ENCODE measurements around the gene CPNE2.
"Not testable (repeated sequence)": the region's sequence is repeated elsewhere in the genome, so short reads cannot be mapped to it uniquely, and the experiment has no call there.

Gene CPNE2

GRCh38 chr16:57094911-57095310 is 2.5 kb downstream of the CPNE2 start:
- Histone ChIP-seq H3K4me2 (ENCODE audit: low read length) (no peak overlapping the region), H3K4me3 (ENCODE audit: low read depth, low read length) (no peak overlapping the region), H3K27me3 (ENCODE audit: control insufficient read depth, insufficient read depth, low read length) (no peaks in the 10 kb centered on the region), H3K79me2 (peaks cover 4% of the 10 kb centered on the region), H3K9me3 (ENCODE audit: control insufficient read depth, low read length) (no peaks in the 10 kb centered on the region), H2AFZ (no peak overlapping the region), H3K27ac (no peak overlapping the region), H3K4me1 (peaks cover 2% of the 10 kb centered on the region), H3K9ac (no peak overlapping the region), H3K36me3 (ENCODE audit: control insufficient read depth, insufficient read depth, low read length) (no peaks in the 10 kb centered on the region)
- no peak for TF ChIP-seq CTCF (IDR thresholded peaks at IDR 0.05)

GRCh38 chr16:57096192-57096591 is 3.8 kb downstream of the CPNE2 start:
- H2AFZ ChIP-seq: no peak overlapping the region
- H3K9me3 ChIP-seq (ENCODE audit: control insufficient read depth, low read length): no peaks in the 10 kb centered on the region
- no peak overlapping the region for H3K4me3 ChIP-seq (ENCODE audit: low read depth, low read length)
- H3K4me1 ChIP-seq: peaks cover 2% of the 10 kb centered on the region
- no peaks in the 10 kb centered on the region for H3K36me3 ChIP-seq (ENCODE audit: control insufficient read depth, insufficient read depth, low read length)
- H3K27ac ChIP-seq: no peak overlapping the region
- no peak overlapping the region for H3K9ac ChIP-seq
- peaks cover 4% of the 10 kb centered on the region for H3K79me2 ChIP-seq
- H3K27me3 ChIP-seq (ENCODE audit: control insufficient read depth, insufficient read depth, low read length): no peaks in the 10 kb centered on the region
- no peak overlapping the region for H3K4me2 ChIP-seq (ENCODE audit: low read length)
- TF ChIP-seq CTCF (IDR thresholded peaks at IDR 0.05): no peak

GRCh38 chr16:57096793-57097192 is 4.4 kb downstream of the CPNE2 start:
- Histone ChIP-seq H2AFZ (no peak overlapping the region), H3K36me3 (ENCODE audit: control insufficient read depth, insufficient read depth, low read length) (no peaks in the 10 kb centered on the region), H3K9ac (no peak overlapping the region), H3K9me3 (ENCODE audit: control insufficient read depth, low read length) (no peaks in the 10 kb centered on the region), H3K27me3 (ENCODE audit: control insufficient read depth, insufficient read depth, low read length) (no peaks in the 10 kb centered on the region), H3K4me2 (ENCODE audit: low read length) (no peak overlapping the region), H3K79me2 (peaks cover 4% of the 10 kb centered on the region), H3K4me1 (peaks cover 2% of the 10 kb centered on the region), H3K4me3 (ENCODE audit: low read depth, low read length) (no peak overlapping the region), H3K27ac (no peak overlapping the region)
- TF ChIP-seq CTCF (IDR thresholded peaks at IDR 0.05): no peak

GRCh38 chr16:57098188-57098841 is 5.9 kb downstream of the CPNE2 start:
- Histone ChIP-seq H3K4me3 (ENCODE audit: low read depth, low read length) (no peak overlapping the region), H3K79me2 (peaks cover 4% of the 10 kb centered on the region), H3K9ac (no peak overlapping the region), H3K9me3 (ENCODE audit: control insufficient read depth, low read length) (no peaks in the 10 kb centered on the region), H3K27me3 (ENCODE audit: control insufficient read depth, insufficient read depth, low read length) (no peaks in the 10 kb centered on the region), H3K4me2 (ENCODE audit: low read length) (no peak overlapping the region), H3K4me1 (peaks cover 2% of the 10 kb centered on the region), H2AFZ (no peak overlapping the region), H3K36me3 (ENCODE audit: control insufficient read depth, insufficient read depth, low read length) (no peaks in the 10 kb centered on the region), H3K27ac (no peak overlapping the region)
- TF ChIP-seq CTCF (IDR thresholded peaks at IDR 0.05): no peak

GRCh38 chr16:57099965-57100364 is 7.6 kb downstream of the CPNE2 start:
- not testable (repeated sequence) for H3K36me3 ChIP-seq (ENCODE audit: control insufficient read depth, insufficient read depth, low read length); H2AFZ ChIP-seq; H3K4me1 ChIP-seq; H3K79me2 ChIP-seq; H3K4me2 ChIP-seq (ENCODE audit: low read length); H3K9me3 ChIP-seq (ENCODE audit: control insufficient read depth, low read length); H3K27me3 ChIP-seq (ENCODE audit: control insufficient read depth, insufficient read depth, low read length); H3K27ac ChIP-seq; H3K9ac ChIP-seq; H3K4me3 ChIP-seq (ENCODE audit: low read depth, low read length)

All from parathyroid adenoma (tissue), 2 donors.